Activated CD8-positive, alpha-beta memory T cell treated with anti-CD3 and anti-CD28 coated beads for 1 hour (primary cell): ENCODE data around the gene RINL.
"Not testable (repeated sequence)": the region's sequence is repeated elsewhere in the genome, so short reads cannot be mapped to it uniquely, and the experiment has no call there.

Source experiments
- DNase-seq, 2 donors: peaks; one replicate each; pipeline ENCODE4 v3.0.0-alpha.2; 2020; ENCODE audit warnings: low read depth in 1 of 2; ENCODE audit errors: extremely low read depth in 1 of 2

RINL gene

DNA sequence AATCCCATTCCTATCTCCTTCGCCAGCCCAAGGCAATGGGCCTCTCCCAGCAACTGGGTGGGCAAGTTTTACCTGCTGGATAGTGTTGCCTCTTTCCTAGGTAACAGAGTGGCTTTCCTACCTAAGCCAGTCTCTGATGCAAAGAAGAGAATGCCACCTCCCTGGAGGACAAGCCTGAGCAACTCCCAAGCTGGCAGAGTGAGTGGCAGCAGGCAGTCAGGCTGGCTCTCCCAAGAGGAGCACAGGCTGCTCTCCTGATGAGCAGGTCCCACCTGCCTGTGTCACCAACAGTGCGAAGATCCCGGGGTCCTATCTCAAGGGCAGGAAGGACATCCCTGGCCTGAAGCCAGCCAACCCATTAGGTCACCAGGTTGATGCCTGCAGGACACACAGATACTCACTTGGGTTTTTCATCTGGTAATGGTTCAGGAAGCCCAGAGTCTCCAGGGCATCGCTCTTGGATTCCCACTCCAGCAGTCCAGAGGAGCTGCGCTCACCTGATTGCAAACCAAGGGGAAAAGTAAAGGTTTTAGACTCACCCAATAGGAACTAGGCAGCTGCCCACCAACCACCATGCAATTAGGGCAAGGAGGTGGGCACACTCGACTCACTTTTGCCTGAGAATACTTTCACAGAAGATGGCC lies 41.0 kb downstream of the RINL start:
- DNase-seq, result no peak

DNA sequence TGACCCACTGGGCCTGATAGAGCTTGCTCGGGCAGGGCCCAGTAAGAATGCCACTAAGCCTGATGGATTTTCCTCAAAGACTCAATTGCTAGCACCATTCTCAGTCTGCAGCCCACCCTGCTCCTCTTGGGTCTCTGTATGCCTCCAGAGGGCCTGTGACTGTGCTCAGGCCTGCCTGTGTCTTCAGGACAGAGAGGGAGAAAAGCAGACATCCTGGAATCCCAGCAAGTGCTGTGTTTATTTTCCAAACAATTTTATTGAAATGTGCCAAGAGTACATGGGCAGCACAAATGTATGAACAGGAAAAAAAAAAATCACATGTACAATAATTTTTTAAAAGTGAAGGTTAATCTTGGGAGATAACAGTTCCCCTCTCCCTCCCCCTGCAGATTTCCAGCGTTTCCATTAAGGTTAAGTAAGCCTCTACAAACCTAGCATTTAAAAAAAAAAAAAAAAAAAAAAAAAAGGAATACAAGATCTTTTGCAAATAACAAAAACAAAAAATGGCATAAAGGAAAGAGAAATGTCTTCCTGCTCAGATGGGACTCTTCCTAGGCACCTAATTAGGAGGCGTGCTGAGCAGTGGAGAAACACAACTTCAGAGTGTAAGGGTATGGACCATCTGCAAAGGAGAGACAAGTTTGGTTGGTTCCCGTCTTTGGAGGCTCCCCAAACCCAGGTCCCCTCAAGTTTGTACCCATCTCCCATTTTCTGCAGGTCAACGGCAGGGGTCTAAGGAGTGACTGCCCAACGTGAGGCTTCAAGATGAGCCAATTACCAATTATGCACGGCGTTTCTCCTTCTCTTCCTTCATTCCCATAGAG lies 41.7 kb downstream of the RINL start:
- DNase-seq, result no peak

DNA sequence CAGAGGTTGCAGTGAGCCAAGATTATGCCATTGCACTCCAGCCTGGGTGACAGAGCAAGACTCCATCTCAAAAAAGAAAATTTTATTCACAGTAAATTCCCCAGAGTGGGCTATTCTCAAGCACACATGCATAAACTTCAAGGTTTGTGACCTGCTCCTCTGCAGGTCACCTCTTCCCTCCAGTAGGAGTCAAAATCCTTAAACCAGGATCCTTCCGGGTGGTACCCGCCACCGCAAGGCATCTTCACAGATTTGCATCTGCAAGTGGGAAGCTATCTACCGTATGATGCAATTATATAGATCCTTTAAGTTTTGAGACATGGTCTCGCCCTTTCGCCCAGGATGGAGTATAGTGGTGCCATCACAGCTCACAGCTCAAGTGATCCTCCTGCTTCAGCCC lies 43.5 kb downstream of the RINL start:
- DNase-seq, result no peak

DNA sequence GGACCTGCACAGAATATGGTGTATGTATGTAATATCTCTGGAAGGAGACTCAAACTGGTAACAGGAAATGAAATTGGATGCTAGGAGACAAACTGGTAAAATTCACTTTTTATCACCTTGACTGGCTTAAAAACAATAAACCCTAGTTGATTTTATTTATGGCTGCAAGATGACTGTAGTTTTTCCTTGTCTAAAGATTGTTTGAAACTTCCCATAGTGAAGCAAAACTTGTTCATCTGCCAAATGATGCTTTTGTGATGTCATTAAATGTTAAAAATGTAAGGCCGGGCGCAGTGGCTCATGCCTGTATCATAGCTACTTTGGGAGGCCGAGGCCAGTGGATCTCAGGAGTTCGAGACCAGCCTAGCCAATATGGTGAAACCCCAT lies 44.0 kb downstream of the RINL start:
- no peak for DNase-seq

DNA sequence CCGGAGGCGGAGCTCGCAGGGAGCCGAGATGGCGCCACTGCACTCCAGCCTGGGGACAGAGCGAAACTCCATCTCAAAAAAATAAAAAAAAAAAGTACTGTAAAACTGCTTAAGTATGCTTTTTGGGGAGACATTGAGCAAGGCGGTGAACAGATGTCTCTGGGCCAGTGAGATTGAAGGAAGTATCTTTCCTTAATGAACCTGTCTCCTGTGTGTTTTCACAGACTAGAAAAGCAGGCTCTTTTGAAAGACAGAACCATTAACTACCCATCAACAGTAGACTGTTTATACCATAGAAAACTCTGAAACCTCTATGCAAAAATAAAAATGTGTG lies 45.0 kb downstream of the RINL start:
- no peak for DNase-seq

DNA sequence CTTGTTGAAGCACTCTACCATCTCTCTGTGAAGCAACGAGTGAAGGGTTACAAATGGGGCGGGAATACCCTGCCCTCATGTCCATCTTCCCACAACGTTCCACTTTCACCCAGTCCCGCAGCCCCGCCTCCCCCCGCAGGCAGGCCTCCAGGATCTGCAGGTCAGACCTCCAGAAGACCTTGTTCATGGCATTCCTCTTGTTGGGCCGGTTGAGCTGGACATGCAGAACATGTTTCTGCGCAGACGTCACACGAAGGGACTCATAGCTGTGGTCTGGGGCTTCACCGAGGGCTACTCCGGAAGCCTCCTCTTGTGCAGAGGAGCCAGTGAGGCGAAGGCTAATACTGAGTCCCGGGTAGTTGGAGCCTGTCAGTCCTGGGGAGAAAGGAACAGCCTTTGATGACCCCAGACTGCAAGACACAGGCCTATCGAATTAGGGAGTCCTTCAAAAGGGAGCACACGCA lies 46.9 kb downstream of the RINL start:
- no peak for DNase-seq

DNA sequence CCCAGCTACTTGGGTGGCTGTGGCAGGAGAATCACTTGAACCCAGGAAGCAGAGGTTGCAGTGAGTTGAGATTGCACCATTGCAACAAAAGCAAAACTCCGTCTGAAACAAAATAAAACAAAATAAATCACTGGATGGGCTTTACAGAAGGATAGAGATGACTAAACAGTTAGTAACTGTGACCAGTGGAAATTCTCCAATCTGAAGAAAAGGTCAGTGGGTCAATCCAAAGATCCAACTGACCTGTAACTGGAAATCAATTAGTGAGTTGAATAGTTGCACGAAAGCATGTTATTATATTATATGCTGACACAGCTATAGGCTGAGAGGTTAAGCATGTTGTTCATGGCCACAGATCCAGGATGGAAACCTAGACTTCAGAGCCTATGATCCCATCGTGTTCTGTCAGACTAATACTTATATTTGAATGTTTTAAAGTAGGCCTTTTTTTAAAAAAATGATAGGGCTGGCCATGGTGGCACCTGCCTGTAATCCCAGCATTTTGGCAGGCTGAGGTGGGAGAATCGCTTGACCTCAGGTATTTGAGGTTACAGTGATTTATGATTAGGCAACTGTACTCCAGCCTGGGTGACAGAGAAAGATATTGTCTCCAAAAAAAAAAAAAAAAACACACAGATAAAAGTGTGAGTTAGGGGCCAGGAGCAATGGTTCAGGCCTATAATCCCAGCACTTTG lies 47.9 kb downstream of the RINL start:
- DNase-seq, result no peak

DNA sequence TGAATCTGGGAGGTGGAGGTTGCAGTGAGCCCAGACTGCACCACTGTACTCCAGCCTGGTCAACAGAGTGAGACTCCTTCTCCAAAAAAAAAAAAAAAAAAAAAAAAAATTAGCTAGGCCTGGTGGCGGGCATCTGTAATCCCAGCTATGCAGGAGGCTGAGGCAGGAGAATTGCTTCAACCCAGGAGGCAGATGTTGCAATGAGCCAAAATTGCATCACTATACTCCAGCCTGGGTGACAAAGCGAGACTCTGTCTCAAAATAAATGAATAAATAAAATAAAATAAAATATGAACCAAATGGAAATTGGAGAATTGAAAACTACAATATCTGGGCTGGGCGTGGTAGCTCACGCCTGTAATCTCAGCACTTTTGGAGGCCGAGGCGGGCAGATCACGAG lies 48.9 kb downstream of the RINL start:
- not testable (repeated sequence) for DNase-seq

DNA sequence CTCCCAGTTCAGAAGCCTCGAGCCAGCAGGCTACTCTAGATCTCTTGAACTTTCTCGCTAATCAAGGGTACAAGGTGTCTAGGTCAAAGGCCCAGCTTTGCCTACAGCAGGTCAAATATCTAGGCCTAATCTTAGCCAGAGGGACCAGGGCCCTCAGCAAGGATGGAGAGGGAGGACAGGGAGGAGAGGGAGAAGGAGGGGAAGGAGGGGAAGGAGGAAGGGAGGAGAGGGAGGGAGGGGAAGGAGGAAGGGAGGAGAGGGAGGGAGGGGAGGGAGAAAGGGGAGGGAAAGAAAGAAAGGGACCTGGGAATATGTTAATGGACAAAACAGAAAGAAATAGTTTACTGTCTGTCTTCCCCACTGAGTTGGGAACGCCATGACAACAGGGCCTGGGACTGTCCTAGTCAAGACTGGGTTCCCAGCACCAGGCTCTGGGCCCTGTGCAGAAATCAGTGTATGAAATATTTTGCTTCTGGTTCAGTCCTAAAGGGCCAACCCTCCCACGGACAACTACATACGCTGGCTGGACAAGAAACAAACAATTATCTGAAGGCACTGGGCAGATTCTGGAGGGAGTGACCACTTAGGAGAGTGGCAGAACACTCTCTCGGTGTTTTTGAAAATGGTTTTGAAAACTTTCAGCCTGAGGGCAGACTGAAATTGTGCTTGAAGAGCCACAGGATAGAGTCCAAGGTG lies 51.1 kb downstream of the RINL start:
- DNase-seq, result no peak

DNA sequence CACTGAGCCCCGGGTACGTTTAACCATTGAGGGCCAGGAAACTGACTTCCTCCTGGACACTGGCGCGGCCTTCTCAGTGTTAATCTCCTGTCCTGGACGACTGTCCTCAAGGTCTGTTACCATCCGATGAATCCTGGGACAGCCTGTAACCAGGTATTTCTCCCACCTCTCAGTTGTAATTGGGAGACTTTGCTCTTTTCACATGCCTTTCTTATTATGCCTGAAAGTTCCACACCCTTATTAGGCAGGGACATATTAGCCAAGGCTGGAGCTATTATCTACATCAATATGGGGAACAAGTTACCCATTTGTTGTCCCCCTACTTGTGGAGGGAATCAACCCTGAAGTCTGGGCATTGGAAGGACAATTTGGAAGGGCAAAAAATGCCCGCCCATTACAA lies 52.1 kb downstream of the RINL start:
- DNase-seq, result not testable (repeated sequence)

DNA sequence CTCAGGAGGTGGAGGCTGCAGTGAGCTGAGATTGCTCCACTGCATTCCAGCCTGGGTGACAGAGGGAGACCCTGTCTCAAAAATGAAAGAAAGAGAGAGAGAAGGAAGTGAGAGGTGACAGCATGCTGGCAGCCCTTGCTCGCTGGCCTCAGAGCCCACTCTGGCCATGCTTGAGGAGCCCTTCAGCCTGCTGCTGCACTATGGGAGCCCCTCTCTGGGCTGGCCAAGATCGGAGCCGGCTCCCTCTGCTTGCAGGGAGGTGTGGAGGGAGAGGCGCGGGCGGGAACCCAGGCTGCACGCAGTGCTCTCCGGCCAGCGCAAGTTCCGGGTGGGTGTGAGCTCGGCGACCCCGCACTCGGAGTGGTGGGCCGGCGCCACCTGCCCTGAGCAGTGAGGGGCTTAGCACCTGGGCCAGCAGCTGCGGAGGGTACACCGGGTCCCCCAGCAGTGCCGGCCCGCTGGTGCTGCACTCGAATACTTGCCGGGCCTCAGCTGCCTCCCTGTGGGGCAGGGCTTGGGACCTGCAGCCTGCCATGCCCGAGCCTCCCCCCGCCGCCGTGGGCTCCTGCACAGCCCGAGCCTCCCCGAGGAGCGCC lies 56.7 kb downstream of the RINL start:
- DNase-seq, result not testable (repeated sequence)

DNA sequence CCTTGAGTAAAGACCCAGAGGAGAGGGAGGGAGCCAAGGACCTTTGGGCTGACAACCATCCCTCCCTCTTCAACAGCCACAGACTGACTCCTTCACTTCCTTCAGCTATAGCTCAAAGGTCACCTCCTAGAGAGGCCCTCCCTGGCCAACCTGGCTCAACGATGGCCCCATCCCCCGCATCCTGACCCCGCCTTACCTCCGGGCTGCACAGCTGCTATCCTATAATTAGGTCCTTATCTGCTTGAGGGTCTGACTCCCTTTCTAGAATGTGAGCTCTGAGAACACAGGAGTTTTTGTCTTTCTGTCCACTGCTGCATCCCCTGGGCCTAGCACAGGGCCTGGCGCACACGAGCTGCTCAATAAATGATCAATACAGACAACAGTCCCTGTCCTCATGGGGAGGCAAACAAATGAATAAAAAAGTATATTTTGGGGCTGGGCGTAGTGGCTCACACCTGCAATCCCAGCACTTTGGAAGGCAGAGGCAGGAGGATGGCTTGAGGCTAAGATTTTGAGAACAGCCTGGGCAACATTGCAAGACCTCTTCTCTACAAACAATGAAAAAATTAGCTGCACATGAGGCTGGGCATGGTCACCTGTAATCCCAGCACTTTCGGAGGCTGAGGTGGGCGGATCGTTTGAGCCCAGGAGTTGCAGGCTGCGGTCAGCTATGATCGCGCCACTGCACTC lies 58.7 kb downstream of the RINL start:
- no peak for DNase-seq
